ENCODE data around the gene KLHL26. TPM values are rescaled to one million over a fixed set of nuclear protein-coding genes. Genes with fewer than 3 reads are reported as not detected.
A peak's percentile ranks its signal among the peaks of the same experiment; 100 is the strongest.

The KLHL26 gene
- polyA plus RNA-seq, 3 donors, result 1.6 to 3.2 (median 2.0) TPM

DNA sequence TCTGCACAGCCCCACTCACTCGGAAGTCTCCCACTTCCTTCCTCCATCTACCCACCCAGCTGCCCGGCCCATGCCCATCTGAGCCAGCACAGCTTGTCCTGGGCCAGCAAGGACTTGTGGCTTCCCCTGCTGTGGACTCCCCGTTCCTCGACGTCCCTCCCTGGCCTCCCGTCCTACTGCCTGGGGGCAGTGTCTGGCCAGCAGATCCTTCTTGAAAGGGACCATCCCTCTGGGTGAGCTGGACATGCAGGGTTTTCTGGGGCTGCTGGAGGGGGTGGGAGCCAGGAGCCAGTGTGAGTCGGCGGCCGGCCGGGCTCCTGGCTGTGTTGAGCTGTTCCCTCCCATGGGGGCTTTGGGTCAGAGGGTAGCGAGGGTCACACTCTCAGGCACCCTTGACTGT is 73.4 kb downstream of the KLHL26 start:
- Histone ChIP-seq H4K20me1 (ENCODE audit: insufficient read depth, low read length) (peaks cover 92% of the 10 kb centered on the region), H3K4me2 (replicated peaks; ENCODE audit: extremely low read depth, low read length, poor library complexity, severe bottlenecking) (no peak overlapping the region), H2AFZ (ENCODE audit: insufficient read depth, low read depth, low read length, poor library complexity, severe bottlenecking) (no peak overlapping the region), H3K27me3 (ENCODE audit: control insufficient read depth in 2 of 2, insufficient read depth in 2 of 2, low read length in 2 of 2) (no peaks in the 10 kb centered on the region), H3K9me3 (replicated peaks in 1 of 2; ENCODE audit: control insufficient read depth in 1 of 2, insufficient read depth in 1 of 2, low read length in 2 of 2) (no peaks in the 10 kb centered on the region), H3K9ac (ENCODE audit: insufficient read depth, low read length, poor library complexity, severe bottlenecking) (no peak overlapping the region), H3K36me3 (replicated peaks in 1 of 2; ENCODE audit: control insufficient read depth in 1 of 2, insufficient read depth in 2 of 2, low read length in 2 of 2) (peaks cover 0 to 9% of the 10 kb centered on the region in 2 donors), H3K4me1 (ENCODE audit: control insufficient read depth in 1 of 2, insufficient read depth in 2 of 2, low read length in 2 of 2) (peaks cover 6 to 8% of the 10 kb centered on the region in 2 donors), H3K79me2 (ENCODE audit: insufficient read depth, low read length) (peaks cover 42% of the 10 kb centered on the region), H3K27ac (ENCODE audit: low read depth in 1 of 2, low read length in 2 of 2) (no peak overlapping the region), H3K4me3 (replicated peaks in 1 of 3; ENCODE audit: low read depth in 2 of 3, low read length in 3 of 3) (no peak overlapping the region)
- H3K4me1 Mint-ChIP-seq, result peaks cover 10% of the 10 kb centered on the region
- H3K9me3 Mint-ChIP-seq, result no peaks in the 10 kb centered on the region
- DNase-seq, result no peak
- peaks cover 5 to 12% of the 10 kb centered on the region in 2 donors for H3K36me3 Mint-ChIP-seq
- TF ChIP-seq, protein P1, sequence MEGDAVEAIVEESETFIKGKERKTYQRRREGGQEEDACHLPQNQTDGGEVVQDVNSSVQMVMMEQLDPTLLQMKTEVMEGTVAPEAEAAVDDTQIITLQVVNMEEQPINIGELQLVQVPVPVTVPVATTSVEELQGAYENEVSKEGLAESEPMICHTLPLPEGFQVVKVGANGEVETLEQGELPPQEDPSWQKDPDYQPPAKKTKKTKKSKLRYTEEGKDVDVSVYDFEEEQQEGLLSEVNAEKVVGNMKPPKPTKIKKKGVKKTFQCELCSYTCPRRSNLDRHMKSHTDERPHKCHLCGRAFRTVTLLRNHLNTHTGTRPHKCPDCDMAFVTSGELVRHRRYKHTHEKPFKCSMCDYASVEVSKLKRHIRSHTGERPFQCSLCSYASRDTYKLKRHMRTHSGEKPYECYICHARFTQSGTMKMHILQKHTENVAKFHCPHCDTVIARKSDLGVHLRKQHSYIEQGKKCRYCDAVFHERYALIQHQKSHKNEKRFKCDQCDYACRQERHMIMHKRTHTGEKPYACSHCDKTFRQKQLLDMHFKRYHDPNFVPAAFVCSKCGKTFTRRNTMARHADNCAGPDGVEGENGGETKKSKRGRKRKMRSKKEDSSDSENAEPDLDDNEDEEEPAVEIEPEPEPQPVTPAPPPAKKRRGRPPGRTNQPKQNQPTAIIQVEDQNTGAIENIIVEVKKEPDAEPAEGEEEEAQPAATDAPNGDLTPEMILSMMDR (IDR thresholded peaks at IDR 0.05), result no peak
- peaks cover 0 to 5% (median 3%) of the 10 kb centered on the region in 3 donors for H3K27me3 Mint-ChIP-seq (ENCODE audit: low read depth in 3 of 3)
- 14% methylated on average over 4 of the region's 11 CpGs for WGBS (ENCODE audit: insufficient coverage)
- peak overlapping the region in 1 of 7 donors; percentile 81 for H3K27ac Mint-ChIP-seq
- H3K4me3 Mint-ChIP-seq, result peak overlapping the region in 1 of 2 donors; percentile 21
- intact Hi-C loops (cut with micrococcal nuclease), result no loop called here

GRCh38 chr19:18710996-18711751 is 74.3 kb downstream of the KLHL26 start:
- H3K9me3 ChIP-seq (replicated peaks in 1 of 2; ENCODE audit: control insufficient read depth in 1 of 2, insufficient read depth in 1 of 2, low read length in 2 of 2), result no peaks in the 10 kb centered on the region
- TF ChIP-seq, protein P1 (IDR thresholded peaks at IDR 0.05), result no peak
- peaks cover 0 to 16% of the 10 kb centered on the region in 2 donors for H3K36me3 ChIP-seq (replicated peaks in 1 of 2; ENCODE audit: control insufficient read depth in 1 of 2, insufficient read depth in 2 of 2, low read length in 2 of 2)
- no peak for DNase-seq
- H3K27ac ChIP-seq (ENCODE audit: low read depth in 1 of 2, low read length in 2 of 2), result no peak overlapping the region
- no peak overlapping the region for H3K4me3 ChIP-seq (replicated peaks in 1 of 3; ENCODE audit: low read depth in 2 of 3, low read length in 3 of 3)
- Mint-ChIP-seq H3K4me3 (no peak overlapping the region), H3K9me3 (no peaks in the 10 kb centered on the region), H3K27me3 (ENCODE audit: low read depth in 3 of 3) (peaks cover 0 to 5% (median 3%) of the 10 kb centered on the region in 3 donors), H3K27ac (peak overlapping the region in 1 of 7 donors; percentile 11), H3K4me1 (peaks cover 8% of the 10 kb centered on the region), H3K36me3 (peaks cover 5 to 17% of the 10 kb centered on the region in 2 donors)
- H3K4me2 ChIP-seq (replicated peaks; ENCODE audit: extremely low read depth, low read length, poor library complexity, severe bottlenecking), result no peak overlapping the region
- WGBS (ENCODE audit: insufficient coverage), result 95% methylated on average over 22 of the region's 28 CpGs
- no peak overlapping the region for H3K9ac ChIP-seq (ENCODE audit: insufficient read depth, low read length, poor library complexity, severe bottlenecking)
- H3K79me2 ChIP-seq (ENCODE audit: insufficient read depth, low read length), result peaks cover 40% of the 10 kb centered on the region
- H3K27me3 ChIP-seq (ENCODE audit: control insufficient read depth in 2 of 2, insufficient read depth in 2 of 2, low read length in 2 of 2), result no peaks in the 10 kb centered on the region
- intact Hi-C loops (cut with micrococcal nuclease), result no loop called here
- H4K20me1 ChIP-seq (ENCODE audit: insufficient read depth, low read length), result peaks cover 95% of the 10 kb centered on the region
- H3K4me1 ChIP-seq (ENCODE audit: control insufficient read depth in 1 of 2, insufficient read depth in 2 of 2, low read length in 2 of 2), result peaks cover 6 to 8% of the 10 kb centered on the region in 2 donors
- H2AFZ ChIP-seq (ENCODE audit: insufficient read depth, low read depth, low read length, poor library complexity, severe bottlenecking), result no peak overlapping the region

Data from CD14-positive monocyte (primary cell).